Osteocyte (in vitro differentiated cells): ENCODE measurements around the gene CDC25B. TPM values are rescaled to one million over a fixed set of nuclear protein-coding genes. Genes with fewer than 3 reads are reported as not detected.

Experiments used
- DNase-seq: peaks from one replicate; pipeline ENCODE4 v3.0.0; 2021; ENCODE audit warnings: mixed read lengths; ENCODE audit not compliant: unreplicated experiment; ENCODE audit errors: extremely low spot score
- H3K27ac Mint-ChIP-seq: one replicate; pipeline ENCODE4 v1.8.0; 2021; ENCODE audit warnings: mild to moderate bottlenecking, mixed read lengths; ENCODE audit not compliant: unreplicated experiment
- H3K27me3 Mint-ChIP-seq: one replicate; pipeline ENCODE4 v1.8.0; 2021; ENCODE audit warnings: mixed read lengths; ENCODE audit not compliant: unreplicated experiment
- H3K36me3 Mint-ChIP-seq: one replicate; pipeline ENCODE4 v1.8.0; 2021; ENCODE audit warnings: mixed read lengths; ENCODE audit not compliant: unreplicated experiment
- H3K4me1 Mint-ChIP-seq: one replicate; pipeline ENCODE4 v1.8.0; 2021; ENCODE audit warnings: mixed read lengths; ENCODE audit not compliant: unreplicated experiment
- H3K4me3 Mint-ChIP-seq: one replicate; pipeline ENCODE4 v1.8.0; 2021; ENCODE audit warnings: mild to moderate bottlenecking, moderate library complexity, mixed read lengths; ENCODE audit not compliant: unreplicated experiment
- H3K9me3 Mint-ChIP-seq: one replicate; pipeline ENCODE4 v1.8.0; 2021; ENCODE audit warnings: mixed read lengths; ENCODE audit not compliant: unreplicated experiment
- long read RNA-seq: library from polyadenylated mRNA; unstranded; transcript quantifications from one replicate; pipeline ENCODE4 v2.0.0, GENCODE V29; 2021
- total RNA-seq: library from RNA; stranded (reverse); gene quantifications from 2 replicates; pipeline ENCODE4 v1.2.1, GENCODE V29; 2021
- TF ChIP-seq, protein P1 (sequence below): fragments of 200-600 bp; sonication (generic); IDR thresholded peaks from 2 replicates; pipeline ENCODE4 v1.5.0; 2021; ENCODE audit warnings: antibody characterized with exemption, mild to moderate bottlenecking, moderate library complexity

The CDC25B gene
- 193 and 197 TPM in 2 replicates for total RNA-seq
- long read RNA-seq, transcript CDC25B-201 (16 exons, 3,597 nt) = major isoform, 10 of 95 reads
- long read RNA-seq, partial matches to known transcripts = 67 of 95 reads
- long read RNA-seq, other reads (novel, unspliced or antisense) = 13 of 95 reads

- Mint-ChIP-seq H3K36me3 (peaks cover 23% of the 10 kb centered on the region), H3K27ac (peak within 1 kb of the TSS; percentile 96), H3K4me1 (peaks cover 46% of the 10 kb centered on the region), H3K9me3 (no peaks in the 10 kb centered on the region), H3K27me3 (no peaks in the 10 kb centered on the region), H3K4me3 (peak within 1 kb of the TSS; percentile 94)
- peak; percentile 96 for DNase-seq
- TF ChIP-seq, protein P1, sequence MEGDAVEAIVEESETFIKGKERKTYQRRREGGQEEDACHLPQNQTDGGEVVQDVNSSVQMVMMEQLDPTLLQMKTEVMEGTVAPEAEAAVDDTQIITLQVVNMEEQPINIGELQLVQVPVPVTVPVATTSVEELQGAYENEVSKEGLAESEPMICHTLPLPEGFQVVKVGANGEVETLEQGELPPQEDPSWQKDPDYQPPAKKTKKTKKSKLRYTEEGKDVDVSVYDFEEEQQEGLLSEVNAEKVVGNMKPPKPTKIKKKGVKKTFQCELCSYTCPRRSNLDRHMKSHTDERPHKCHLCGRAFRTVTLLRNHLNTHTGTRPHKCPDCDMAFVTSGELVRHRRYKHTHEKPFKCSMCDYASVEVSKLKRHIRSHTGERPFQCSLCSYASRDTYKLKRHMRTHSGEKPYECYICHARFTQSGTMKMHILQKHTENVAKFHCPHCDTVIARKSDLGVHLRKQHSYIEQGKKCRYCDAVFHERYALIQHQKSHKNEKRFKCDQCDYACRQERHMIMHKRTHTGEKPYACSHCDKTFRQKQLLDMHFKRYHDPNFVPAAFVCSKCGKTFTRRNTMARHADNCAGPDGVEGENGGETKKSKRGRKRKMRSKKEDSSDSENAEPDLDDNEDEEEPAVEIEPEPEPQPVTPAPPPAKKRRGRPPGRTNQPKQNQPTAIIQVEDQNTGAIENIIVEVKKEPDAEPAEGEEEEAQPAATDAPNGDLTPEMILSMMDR = peak; percentile 52
These were observed at the start of gene CDC25B for GRCh38 chr20:3795511-3796468. CDC25B (plus strand) TSS chr20:3796310; CDS start chr20:3796532, 222 bp downstream.

- TF ChIP-seq, protein P1 = no peak
- peaks cover 12% of the 10 kb centered on the region for H3K4me1 Mint-ChIP-seq
- no peak overlapping the region for H3K4me3 Mint-ChIP-seq
- H3K36me3 Mint-ChIP-seq = no peaks in the 10 kb centered on the region
- no peak overlapping the region for H3K27ac Mint-ChIP-seq
- DNase-seq = no peak
- H3K9me3 Mint-ChIP-seq = no peaks in the 10 kb centered on the region
- H3K27me3 Mint-ChIP-seq = peaks cover 15% of the 10 kb centered on the region
These were observed 48.6 kb upstream of the CDC25B start for GRCh38 chr20:3747471-3747870.

- H3K4me1 Mint-ChIP-seq = peaks cover 12% of the 10 kb centered on the region
These were observed 48.0 kb upstream of the CDC25B start for GRCh38 chr20:3748073-3748472.

GRCh38 chr20:3749087-3749688, 46.9 kb upstream of the CDC25B start:
- Mint-ChIP-seq H3K4me3 (no peak overlapping the region), H3K36me3 (no peaks in the 10 kb centered on the region), H3K27ac (no peak overlapping the region), H3K4me1 (peaks cover 12% of the 10 kb centered on the region), H3K9me3 (no peaks in the 10 kb centered on the region), H3K27me3 (peaks cover 14% of the 10 kb centered on the region)
- DNase-seq = no peak
- TF ChIP-seq, protein P1 = no peak

More at GRCh38 chr20:3748073-3748472, 48.0 kb upstream of the CDC25B start:
- H3K27ac Mint-ChIP-seq = no peak overlapping the region
- no peaks in the 10 kb centered on the region for H3K9me3 Mint-ChIP-seq
- H3K27me3 Mint-ChIP-seq = peaks cover 15% of the 10 kb centered on the region
- DNase-seq = no peak
- TF ChIP-seq, protein P1 = no peak
- H3K4me3 Mint-ChIP-seq = no peak overlapping the region
- no peaks in the 10 kb centered on the region for H3K36me3 Mint-ChIP-seq
